Small intestine (tissue), 7 donors: Measurements from ENCODE around the gene ERC2. TPM values are rescaled to one million over a fixed set of nuclear protein-coding genes. Genes with fewer than 3 reads are reported as not detected.

Experiments
- DNase-seq, 2 donors: peaks; one replicate each; pipeline versions ENCODE4 v3.0.0 to v3.0.0-alpha.2; 2013
- FAIRE-seq: peaks from 2 replicates; lab custom pipeline; 2012; peaks lifted over from hg19 to GRCh38; lab: Jason Lieb, UNC
- H3K27ac ChIP-seq, 3 donors: one replicate each; pipeline ENCODE4 v1.5.1; 2013; ENCODE audit warnings: low read length in 2 of 3, mild to moderate bottlenecking in 2 of 3, control low read depth in 1 of 3, inconsistent platforms in 1 of 3, low read depth in 1 of 3, moderate library complexity in 1 of 3
- H3K27me3 ChIP-seq, 3 donors: one replicate each; pipeline ENCODE4 v1.6.1; 2013; ENCODE audit warnings: low read length in 3 of 3, inconsistent platforms in 1 of 3; ENCODE audit not compliant: control insufficient read depth in 3 of 3, insufficient read depth in 3 of 3
- H3K36me3 ChIP-seq, 3 donors: one replicate each; pipeline ENCODE4 v1.6.1; 2013; ENCODE audit warnings: low read length in 3 of 3, inconsistent platforms in 1 of 3, low read depth in 1 of 3, mild to moderate bottlenecking in 1 of 3, moderate library complexity in 1 of 3; ENCODE audit not compliant: control insufficient read depth in 3 of 3, insufficient read depth in 2 of 3
- H3K4me1 ChIP-seq, 3 donors: one replicate each; pipeline ENCODE4 v1.6.1; 2013; ENCODE audit warnings: low read length in 2 of 3, inconsistent platforms in 1 of 3, low read depth in 1 of 3, mild to moderate bottlenecking in 1 of 3, moderate library complexity in 1 of 3; ENCODE audit not compliant: control insufficient read depth in 3 of 3, insufficient read depth in 2 of 3
- H3K4me3 ChIP-seq, 3 donors: one replicate each; pipeline ENCODE4 v1.5.1; 2013; ENCODE audit warnings: low read length in 3 of 3, control low read depth in 1 of 3, inconsistent platforms in 1 of 3, low read depth in 1 of 3, mild to moderate bottlenecking in 1 of 3, moderate library complexity in 1 of 3
- H3K9me3 ChIP-seq, 2 donors: one replicate each; pipeline ENCODE4 v1.6.1; 2013; ENCODE audit warnings: low read depth in 1 of 2, low read length in 1 of 2; ENCODE audit not compliant: control insufficient read depth in 2 of 2, insufficient read depth in 1 of 2
- WGBS, 3 donors: extraction: QIAGEN DNeasy Blood & Tissue Kit; methylation state at CpG; one replicate each; pipeline ENCODE4 v1.1.7; 2013; 5-methylcytosine and 5-hydroxymethylcytosine counted together
- polyA plus RNA-seq, 4 donors: library from polyadenylated mRNA; stranded (reverse) in 3 of 4; unstranded in 1 of 4; fragments of 200-250 nt in 3 of 4; fragments of 120-200 nt in 1 of 4; gene quantifications; one replicate each; pipeline versions ENCODE4 v1.2.1 to v1.2.3, GENCODE V29; 2013
- donor health status: healthy with polysubstance abuse.
- donor health status: control.
- donor health status: control.
- donor health status: Bipolar disorder and iron deficiency.
- donor health status: healthy.

Gene ERC2
- polyA plus RNA-seq, 4 donors = 0.73 to 2.0 TPM; not detected in 2

DNA sequence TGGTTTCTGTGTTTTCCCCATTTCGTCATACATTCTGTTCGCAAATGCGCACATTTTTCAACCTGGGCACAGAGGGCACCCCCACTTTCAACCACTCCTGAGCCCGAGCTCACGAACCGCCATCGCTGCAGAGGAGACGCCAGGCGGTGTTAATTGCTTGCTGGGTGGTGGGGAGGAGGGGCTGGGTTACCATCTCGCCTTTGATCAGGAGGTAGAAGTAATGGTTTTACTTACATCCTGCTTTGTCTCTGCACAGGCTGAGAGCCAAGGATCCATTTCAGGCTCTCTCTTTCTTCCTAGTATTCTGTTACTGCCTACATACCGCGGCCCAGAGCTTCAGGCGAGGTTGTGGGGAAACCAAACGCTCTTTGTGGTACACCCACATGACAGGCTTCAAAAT lies 803.9 kb downstream of the ERC2 start:
- no peaks in the 10 kb centered on the region for H3K36me3 ChIP-seq
- H3K4me1 ChIP-seq = no peaks in the 10 kb centered on the region
- H3K27me3 ChIP-seq = peaks cover 0 to 6% (median 0%) of the 10 kb centered on the region in 3 donors
- H3K9me3 ChIP-seq = no peaks in the 10 kb centered on the region
- FAIRE-seq = no peak
- no peak overlapping the region for H3K4me3 ChIP-seq
- H3K27ac ChIP-seq = no peak overlapping the region
- DNase-seq = no peak
- WGBS, 3 donors = 68 to 80% (median 80%) methylated on average over 14 of the region's 14 CpGs

GRCh38 chr3:55662683-55663082 lies 805.6 kb downstream of the ERC2 start:
- Histone ChIP-seq H3K9me3 (no peaks in the 10 kb centered on the region), H3K36me3 (no peaks in the 10 kb centered on the region), H3K27ac (no peak overlapping the region), H3K4me3 (no peak overlapping the region), H3K4me1 (no peaks in the 10 kb centered on the region), H3K27me3 (peaks cover 0 to 6% (median 0%) of the 10 kb centered on the region in 3 donors)
- DNase-seq = no peak
- 74 to 89% (median 79%) methylated on average over 2 of the region's 2 CpGs for WGBS, 3 donors
- no peak for FAIRE-seq

GRCh38 chr3:55661571-55661970 lies 806.7 kb downstream of the ERC2 start:
- FAIRE-seq (no peak), DNase-seq (no peak)
- no peaks in the 10 kb centered on the region for H3K4me1 ChIP-seq
- no peak overlapping the region for H3K4me3 ChIP-seq
- no peaks in the 10 kb centered on the region for H3K36me3 ChIP-seq
- WGBS, 3 donors = 48 to 67% (median 50%) methylated on average over 4 of the region's 4 CpGs
- H3K27ac ChIP-seq = no peak overlapping the region
- peaks cover 0 to 6% (median 0%) of the 10 kb centered on the region in 3 donors for H3K27me3 ChIP-seq
- H3K9me3 ChIP-seq = no peaks in the 10 kb centered on the region

- FAIRE-seq = no peak
- H3K4me3 ChIP-seq = no peak overlapping the region
- H3K27ac ChIP-seq = no peak overlapping the region
- no peaks in the 10 kb centered on the region for H3K36me3 ChIP-seq
- H3K27me3 ChIP-seq = peaks cover 0 to 6% (median 0%) of the 10 kb centered on the region in 3 donors
- no peak for DNase-seq
- 54 to 64% (median 61%) methylated on average over 4 of the region's 4 CpGs for WGBS, 3 donors
- no peaks in the 10 kb centered on the region for H3K4me1 ChIP-seq
- H3K9me3 ChIP-seq = no peaks in the 10 kb centered on the region
These were observed 807.1 kb downstream of the ERC2 start for GRCh38 chr3:55661141-55661540.

GRCh38 chr3:55660642-55661041 lies 807.6 kb downstream of the ERC2 start:
- H3K27ac ChIP-seq = no peak overlapping the region

DNA sequence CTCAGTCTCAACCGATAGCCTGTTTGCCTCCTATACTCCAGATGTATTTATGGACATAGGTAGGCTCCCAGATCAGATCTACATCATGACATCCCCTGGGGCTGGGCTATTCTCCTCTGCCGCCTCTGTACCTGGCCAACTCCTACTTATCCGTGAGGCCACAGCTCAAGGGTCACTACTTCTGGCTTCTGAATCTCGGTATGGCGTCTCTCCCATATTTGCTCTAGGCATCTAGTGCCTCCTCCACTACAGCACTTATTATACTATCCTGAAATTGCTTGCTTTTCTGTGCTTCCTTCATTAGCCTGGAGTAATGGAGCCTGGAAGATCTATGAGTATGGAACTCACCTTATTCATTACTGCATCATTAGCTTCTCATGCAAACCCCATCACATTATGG lies 808.6 kb downstream of the ERC2 start:
- DNase-seq (no peak), FAIRE-seq (no peak)
- Histone ChIP-seq H3K27me3 (peaks cover 0 to 6% (median 0%) of the 10 kb centered on the region in 3 donors), H3K4me3 (no peak overlapping the region), H3K9me3 (no peaks in the 10 kb centered on the region), H3K27ac (no peak overlapping the region), H3K4me1 (no peaks in the 10 kb centered on the region), H3K36me3 (no peaks in the 10 kb centered on the region)
- 61 to 88% (median 74%) methylated on average over 5 of the region's 5 CpGs for WGBS, 3 donors

More at GRCh38 chr3:55660642-55661041, 807.6 kb downstream of the ERC2 start:
- H3K36me3 ChIP-seq = no peaks in the 10 kb centered on the region
- 30 to 80% (median 31%) methylated on average over 2 of the region's 2 CpGs for WGBS, 3 donors
- DNase-seq (no peak), FAIRE-seq (no peak)
- no peaks in the 10 kb centered on the region for H3K9me3 ChIP-seq
- peaks cover 0 to 6% (median 0%) of the 10 kb centered on the region in 3 donors for H3K27me3 ChIP-seq
- no peak overlapping the region for H3K4me3 ChIP-seq
- H3K4me1 ChIP-seq = no peaks in the 10 kb centered on the region

DNA sequence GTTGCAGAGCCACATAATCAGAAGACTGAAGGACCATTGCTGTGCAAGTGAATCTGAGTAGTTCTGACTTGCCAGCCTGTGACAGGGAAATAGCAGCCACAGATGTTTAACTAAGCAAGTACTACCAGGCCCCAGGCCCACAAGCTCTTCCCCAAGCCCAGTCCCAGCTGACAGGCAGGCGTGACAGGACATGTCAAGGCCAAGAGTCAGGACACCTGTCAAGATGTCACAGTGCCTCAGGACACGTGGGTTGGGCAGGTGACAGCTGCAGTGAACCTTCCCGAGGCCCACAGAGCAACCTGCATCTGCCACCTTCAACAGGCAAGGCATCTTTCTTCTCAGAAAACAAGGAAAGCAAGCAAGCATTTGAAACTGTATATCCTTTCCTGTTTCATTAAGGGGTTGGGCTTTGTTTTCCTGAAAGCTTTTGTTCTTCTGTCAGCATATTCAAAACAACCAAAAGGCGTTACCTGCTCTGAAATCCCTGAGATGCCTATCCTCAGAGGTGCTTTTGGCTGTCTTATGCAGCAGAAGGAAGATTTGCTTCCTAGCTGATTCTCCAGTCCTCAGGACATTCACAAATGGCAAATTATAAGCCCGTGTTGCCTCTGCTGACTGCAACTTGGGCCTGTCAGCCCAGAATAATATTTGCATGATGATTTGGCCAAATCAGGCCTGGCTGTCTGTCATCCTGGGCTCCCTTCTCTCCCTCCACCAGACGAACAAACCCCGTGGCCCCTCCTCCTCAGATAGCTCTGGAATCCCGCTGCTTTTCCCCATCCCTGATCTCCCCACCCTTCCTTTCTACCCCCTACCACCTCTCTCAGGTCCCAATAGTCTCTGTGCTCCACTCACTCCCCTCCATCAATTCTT lies 809.3 kb downstream of the ERC2 start:
- H3K9me3 ChIP-seq = no peaks in the 10 kb centered on the region
- WGBS, 3 donors = 49 to 70% (median 57%) methylated on average over 8 of the region's 8 CpGs
- DNase-seq = no peak
- H3K4me1 ChIP-seq = no peaks in the 10 kb centered on the region
- no peaks in the 10 kb centered on the region for H3K36me3 ChIP-seq
- FAIRE-seq = no peak
- peaks cover 0 to 4% (median 0%) of the 10 kb centered on the region in 3 donors for H3K27me3 ChIP-seq
- H3K27ac ChIP-seq = no peak overlapping the region
- no peak overlapping the region for H3K4me3 ChIP-seq

GRCh38 chr3:55658270-55658669 lies 810.0 kb downstream of the ERC2 start:
- FAIRE-seq (no peak), DNase-seq (no peak)
- H3K36me3 ChIP-seq = no peaks in the 10 kb centered on the region
- no peak overlapping the region for H3K4me3 ChIP-seq
- WGBS, 3 donors = 94 to 97% (median 94%) methylated on average over 1 of the region's 1 CpG
- no peaks in the 10 kb centered on the region for H3K9me3 ChIP-seq
- no peaks in the 10 kb centered on the region for H3K4me1 ChIP-seq
- peaks cover 0 to 1% (median 0%) of the 10 kb centered on the region in 3 donors for H3K27me3 ChIP-seq
- H3K27ac ChIP-seq = no peak overlapping the region
